IMR-90 (cell line): ENCODE data around the gene RAI14.

ENCODE experiments used
- CEBPB ChIP-seq: IDR thresholded peaks from 2 replicates; pipeline ENCODE4 v1.6.1; 2012; ENCODE audit warnings: low read depth, low read length, improper control_type of control experiment
- CTCF ChIP-seq: conservative IDR thresholded peaks from 2 replicates; pipeline ENCODE4 v1.5.1; 2012; ENCODE audit warnings: mild to moderate bottlenecking, low read depth, low read length, improper control_type of control experiment
- MAFK ChIP-seq: IDR thresholded peaks from 2 replicates; pipeline ENCODE4 v1.6.1; 2012; ENCODE audit warnings: low read depth, low read length, improper control_type of control experiment
- POLR2A ChIP-seq: IDR thresholded peaks from 2 replicates; pipeline ENCODE4 v1.6.1; 2012; ENCODE audit warnings: mild to moderate bottlenecking, low read depth, low read length
- RAD21 ChIP-seq: IDR thresholded peaks from 2 replicates; pipeline ENCODE4 v1.6.1; 2012; ENCODE audit warnings: low read length, improper control_type of control experiment
- RFX5 ChIP-seq: IDR thresholded peaks from 2 replicates; pipeline ENCODE4 v1.8.0; 2012; ENCODE audit warnings: low read depth, mild to moderate bottlenecking, low read length, moderate library complexity
- SMC3 ChIP-seq: fragments of 150-350 bp; IDR thresholded peaks from 2 replicates; pipeline ENCODE4 v1.6.1; 2016; ENCODE audit warnings: low read depth, mild to moderate bottlenecking, antibody characterized with exemption, low read length, moderate library complexity
- USF2 ChIP-seq: fragments of 150-350 bp; IDR thresholded peaks from 2 replicates; pipeline ENCODE4 v1.6.1; 2017; ENCODE audit warnings: mild to moderate bottlenecking, antibody characterized with exemption, low read length, low read depth

- TF ChIP-seq CEBPB, result no peak
- no peak for TF ChIP-seq POLR2A
- no peak for TF ChIP-seq USF2
- TF ChIP-seq CTCF, result no peak
- TF ChIP-seq RAD21, result no peak
- TF ChIP-seq MAFK, result peak; percentile 49; the same call in 1 of the 2 replicates
- no peak for TF ChIP-seq RFX5
- no peak for TF ChIP-seq SMC3
Measured at GRCh38 chr5:34843497-34843896, 187.4 kb downstream of the RAI14 start.
